ENCODE data around the gene NTF3.

NTF3 gene

DNA sequence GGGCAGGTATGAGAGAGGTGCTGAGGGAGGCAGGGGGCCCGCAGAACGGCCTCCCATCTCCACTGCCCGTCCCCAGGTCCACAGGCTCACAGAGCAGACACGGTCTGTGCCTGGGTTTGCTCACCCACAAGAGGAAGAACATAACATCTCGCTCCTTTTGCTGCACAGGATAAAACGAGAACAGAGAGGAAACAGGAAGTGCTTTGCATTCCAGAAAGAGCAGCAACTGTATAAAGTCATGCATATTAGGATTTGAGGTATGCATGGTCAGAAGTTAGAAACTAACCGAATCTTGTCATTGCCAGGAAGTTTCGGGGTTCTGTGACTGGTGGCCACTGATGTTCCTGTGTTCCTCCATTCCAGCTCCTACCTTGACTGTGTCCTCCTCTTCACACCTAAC lies 25.0 kb downstream of the NTF3 start:
- peak; percentile 73 for DNase-seq (ENCODE audit: low spot score)

DNA sequence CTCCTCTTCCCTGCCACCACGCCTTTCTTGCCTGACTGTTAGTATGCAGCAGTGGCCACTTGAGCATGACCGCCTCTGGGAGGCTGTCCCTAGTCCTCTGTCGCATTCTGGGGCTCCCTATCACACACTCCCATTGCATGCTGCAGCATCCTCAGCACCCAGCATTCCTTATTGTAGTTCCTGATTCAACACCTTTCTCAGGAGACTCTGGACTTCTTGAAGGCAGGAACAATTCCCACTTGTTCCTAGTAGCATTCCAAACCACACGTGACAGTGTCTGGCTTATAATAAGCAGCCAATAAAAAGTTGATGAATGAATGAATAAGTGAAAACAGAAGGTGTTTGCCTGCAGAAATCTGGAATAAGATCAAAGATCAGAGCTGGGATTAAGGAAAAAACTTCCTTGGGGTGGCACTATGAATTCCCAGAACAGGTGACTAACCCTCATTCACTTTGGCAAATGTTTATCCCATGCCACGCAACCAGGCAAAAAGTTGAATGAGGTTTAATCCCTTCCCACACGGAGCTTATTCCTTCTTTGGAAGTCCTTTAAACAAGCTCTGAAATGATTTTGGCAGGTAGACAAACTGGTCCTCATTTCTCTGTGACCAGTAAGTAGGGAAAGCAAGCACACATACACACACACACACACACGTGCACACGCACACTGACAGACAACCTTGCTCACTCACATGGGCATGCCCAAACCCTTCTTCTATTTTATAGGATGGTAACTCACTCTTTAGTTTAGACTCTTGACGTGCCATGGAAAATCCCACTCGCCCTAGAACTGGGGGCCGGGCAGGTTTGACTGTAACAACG lies 26.5 kb downstream of the NTF3 start:
- DNase-seq (ENCODE audit: low spot score) = no peak

DNA sequence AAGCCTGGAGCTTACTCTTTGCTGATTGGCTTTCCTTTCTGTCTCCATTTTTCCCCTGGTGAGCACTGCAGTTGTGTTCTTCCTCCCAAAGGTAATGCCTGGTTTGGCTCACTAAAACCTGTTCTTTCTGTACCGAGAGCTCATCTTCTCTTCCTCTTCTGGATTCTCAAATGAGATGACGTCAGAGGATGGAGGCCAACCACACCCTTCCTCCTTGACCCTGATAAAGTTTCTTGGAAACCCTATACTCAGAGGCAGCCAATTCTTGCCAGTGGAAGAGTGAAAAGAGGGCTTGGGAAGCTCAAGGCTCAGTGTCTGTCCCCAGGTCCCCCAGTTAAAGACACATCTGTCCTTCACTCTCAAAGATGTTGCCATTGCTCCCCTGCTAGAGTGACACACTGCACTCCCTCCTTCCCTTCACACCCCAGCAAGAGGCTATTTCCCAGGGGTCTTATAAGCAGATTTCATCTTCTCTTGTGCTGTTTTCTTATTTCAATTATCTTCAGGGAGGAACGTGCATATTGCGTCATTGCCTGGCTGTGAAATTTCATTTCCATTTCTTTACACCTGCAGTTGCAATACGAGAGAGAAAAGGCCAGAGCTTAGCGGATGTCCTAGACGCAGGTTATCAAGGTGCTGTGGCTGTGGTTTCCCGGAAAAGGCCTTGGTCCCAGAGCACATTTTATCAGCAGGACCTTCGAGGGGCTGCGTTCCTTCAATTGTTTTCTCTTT lies 27.3 kb downstream of the NTF3 start:
- DNase-seq (ENCODE audit: low spot score) = no peak

DNA sequence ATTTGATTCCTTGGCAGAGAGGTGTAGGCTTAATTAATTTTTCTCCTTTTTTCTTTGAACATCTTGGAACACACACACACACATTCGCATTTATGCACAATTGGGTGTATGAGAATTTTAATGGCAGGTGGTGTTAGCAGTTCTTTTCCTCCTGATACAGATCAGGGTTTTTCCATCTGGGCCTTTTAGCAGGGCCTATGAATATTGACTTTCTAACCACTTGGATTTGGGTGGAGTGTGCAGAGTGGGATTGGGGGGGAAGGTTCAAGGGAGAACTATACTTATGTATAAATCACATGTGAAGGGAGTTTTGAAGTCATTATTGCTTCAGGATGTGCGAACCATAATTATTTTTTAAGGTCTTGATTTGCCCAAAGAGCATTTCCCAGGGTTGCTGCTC lies 28.9 kb downstream of the NTF3 start:
- DNase-seq (ENCODE audit: low spot score) = no peak

DNA sequence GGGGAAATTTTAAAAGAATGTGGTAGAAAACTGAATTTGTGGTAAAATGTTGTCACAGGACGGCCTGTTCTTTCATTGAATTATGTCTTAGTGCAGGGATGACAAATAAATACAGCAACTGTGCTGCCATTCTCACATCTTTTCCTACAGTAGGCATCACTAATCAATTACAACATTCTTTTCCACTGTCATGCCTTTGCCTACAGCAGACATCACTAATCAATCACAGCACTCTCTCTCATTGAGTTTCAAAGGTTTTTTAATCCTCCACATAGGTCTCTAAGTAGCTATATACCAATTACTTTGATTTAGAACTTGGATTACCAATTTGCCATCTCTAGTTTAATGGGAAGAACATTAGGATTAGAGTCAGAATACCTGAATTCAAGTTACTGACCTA lies 30.1 kb downstream of the NTF3 start:
- DNase-seq (ENCODE audit: low spot score) = no peak

DNA sequence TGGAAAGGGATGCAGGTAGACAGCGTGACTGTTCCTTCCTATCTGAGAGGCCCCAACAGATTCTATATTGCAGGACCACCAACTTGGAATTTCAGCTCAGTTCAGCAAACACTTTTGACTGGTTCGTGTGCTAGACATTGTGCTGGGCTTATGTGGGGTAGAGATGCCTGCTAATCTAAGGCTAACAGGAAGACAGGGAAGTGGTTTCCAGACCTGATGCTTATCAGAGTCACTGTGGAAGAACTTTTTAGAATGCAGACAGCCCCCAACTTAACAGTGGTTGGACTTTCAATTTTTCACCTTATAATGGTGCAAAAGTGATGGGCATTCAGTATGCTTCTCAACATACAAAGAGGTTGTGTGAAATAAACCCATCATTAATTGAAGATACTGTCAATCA lies 32.2 kb downstream of the NTF3 start:
- no peak for DNase-seq (ENCODE audit: low spot score)

DNA sequence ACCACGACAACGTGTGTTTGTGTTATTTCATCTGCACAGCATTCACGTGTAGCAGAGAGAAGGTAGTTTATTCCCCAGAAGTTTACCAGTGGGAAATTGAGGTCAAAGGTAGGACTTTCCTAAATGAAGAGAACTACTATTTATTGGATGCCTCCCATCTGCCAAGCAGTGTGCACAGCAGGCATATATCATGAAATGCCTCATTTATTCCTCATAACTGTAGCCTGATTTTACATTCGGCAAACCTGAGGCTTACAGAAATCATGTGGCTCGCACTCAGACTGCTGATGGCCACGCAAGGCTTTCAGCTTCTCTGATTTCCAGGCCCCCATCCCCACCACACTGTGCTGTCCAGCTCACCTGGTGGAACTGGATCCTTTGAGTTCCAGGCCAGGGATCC lies 33.5 kb downstream of the NTF3 start:
- no peak for DNase-seq (ENCODE audit: low spot score)

DNA sequence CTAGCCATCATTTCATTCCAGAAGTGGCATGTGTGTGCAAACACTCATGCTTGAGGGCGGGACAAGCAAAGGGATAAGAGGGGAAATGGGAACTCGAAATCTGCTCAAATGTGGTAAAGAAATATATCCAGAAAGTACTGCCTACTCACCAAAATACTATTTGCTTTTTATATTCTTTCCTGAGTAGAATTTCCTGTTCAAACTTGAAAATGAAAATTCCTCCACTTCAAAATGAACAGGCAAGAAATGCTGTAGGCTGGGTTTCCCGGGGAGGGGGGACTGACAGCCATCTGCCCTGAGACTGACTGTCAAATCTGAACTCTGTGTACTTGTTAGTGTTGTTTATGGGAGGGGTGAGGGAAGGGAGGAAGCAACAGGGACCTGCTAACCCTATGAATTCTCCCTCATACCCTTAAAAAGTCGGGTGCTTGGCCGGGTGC lies 34.6 kb downstream of the NTF3 start:
- no peak for DNase-seq (ENCODE audit: low spot score)

DNA sequence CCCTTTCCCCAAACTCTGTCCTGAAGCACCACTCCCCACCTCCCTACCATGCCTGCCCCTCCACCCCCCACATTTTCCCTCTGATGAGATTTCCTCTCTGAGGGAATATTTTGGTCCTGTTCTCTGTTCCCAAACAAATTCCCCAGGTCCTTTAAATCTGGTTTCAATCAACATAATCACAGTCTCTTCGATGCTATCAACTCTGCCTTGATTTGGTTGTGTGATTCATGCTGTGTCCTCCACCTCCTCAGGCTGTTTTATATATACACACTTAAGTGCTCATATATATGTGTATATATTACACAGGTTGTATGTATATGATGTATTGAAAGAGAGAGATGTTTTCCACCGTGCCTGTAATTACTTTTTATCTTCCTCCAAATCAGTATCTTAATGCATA lies 36.0 kb downstream of the NTF3 start:
- no peak for DNase-seq (ENCODE audit: low spot score)

DNA sequence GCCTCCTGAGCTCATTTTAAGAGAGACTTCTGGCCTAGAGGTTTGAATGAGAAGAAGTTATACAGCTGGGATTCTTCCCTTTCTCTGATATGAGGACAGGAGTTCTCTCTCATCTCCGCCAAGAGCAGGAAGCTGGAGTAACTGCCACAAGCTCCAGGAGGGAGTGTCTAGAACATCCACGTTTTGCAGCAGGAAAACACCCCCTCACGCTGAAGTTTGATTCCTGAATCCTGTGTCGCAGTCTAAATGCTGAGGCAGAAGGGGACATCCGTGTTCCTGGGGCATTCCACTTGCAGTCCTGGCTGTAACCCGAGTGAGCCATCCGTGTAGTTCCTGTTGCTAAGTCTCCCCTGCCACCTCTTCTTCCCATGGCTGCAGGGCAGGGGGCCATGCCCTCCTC lies 38.3 kb downstream of the NTF3 start:
- DNase-seq (ENCODE audit: low spot score) = no peak

DNA sequence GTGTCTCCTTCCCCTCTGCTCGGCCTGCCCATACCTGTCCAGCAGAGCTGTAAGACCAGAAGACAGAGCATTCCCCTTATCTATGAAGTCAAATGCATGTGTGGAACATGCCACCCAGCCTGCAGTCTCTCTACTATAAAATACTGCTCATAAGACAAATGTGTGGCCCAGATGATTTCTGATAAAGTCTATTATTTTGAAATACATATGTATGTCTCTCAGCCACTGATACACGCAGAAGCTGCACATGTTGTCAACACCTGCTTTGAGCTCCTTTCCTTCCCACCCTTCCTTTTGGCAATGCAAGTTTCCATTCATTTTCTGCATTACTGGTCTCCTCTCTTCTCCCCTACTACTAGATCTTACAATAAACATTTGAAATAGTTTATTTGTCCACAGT lies 38.8 kb downstream of the NTF3 start:
- no peak for DNase-seq (ENCODE audit: low spot score)

DNA sequence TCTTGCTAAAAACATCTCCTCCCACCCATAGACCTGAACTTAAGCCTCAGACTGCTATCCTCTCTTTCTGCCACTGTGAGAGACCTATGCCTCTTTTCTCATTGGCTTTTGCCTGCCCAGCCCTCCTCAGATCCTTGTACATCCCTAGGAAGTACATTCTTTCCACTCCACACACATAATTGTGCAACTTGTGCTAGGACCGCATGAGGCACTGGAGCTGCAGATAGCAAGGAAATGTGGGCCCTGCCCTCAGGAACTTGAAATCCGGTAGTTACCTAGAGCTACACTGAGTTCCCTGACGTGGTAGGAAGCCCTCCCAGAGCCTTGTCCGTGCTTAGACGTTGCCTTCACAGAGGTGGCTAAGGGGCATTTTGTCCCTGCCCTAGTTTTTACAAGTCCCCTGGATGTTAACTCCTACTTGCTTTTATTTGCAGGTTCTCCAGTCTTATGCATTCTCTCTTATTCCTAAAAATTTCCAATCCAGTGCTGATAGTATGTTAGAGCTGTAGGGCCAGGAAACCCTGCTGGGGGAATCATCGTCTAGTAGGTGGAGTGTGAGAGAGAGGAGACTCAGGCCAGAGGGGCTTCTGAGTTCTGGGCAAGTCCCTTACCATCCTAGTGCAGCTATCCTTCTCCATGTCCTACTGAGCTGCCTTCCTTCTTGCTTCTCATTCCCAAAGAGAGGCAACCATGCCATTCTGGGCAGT lies 41.3 kb downstream of the NTF3 start:
- DNase-seq (ENCODE audit: low spot score) = peak; percentile 41

DNA sequence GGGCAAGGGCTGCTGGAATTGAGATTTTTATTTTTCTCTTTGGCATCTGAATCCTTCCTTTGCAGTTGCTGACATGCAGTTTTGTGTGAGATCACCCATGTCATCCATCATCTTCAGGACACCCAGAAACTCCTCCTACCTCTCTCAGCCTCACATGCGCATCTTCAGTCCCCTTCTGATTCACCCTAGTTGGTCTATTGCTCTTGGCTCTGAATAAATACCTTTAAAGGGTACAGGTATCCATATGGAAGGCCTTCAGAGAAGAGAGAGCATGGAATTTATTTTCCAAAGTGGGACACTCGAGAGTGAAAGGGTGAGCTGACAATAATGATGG lies 41.8 kb downstream of the NTF3 start:
- no peak for DNase-seq (ENCODE audit: low spot score)

DNA sequence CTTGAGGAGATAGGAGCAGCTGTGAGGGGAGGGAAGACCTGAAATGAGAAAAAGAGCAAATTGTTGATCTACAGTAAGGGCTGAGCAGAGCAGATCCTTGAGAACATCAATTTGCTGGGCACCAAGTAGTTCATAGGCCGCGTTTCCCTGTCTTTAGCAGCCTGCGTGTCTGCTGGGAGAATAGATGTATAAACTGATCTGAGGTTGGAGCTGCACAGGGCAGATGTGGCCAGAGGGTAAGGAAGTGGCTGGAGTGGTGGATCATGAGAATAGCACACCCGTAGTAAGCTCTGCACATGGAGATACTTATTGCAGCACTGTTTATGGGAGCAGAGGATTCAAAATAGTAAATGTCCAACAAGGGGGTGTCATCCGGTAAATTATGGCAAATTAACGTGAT lies 44.4 kb downstream of the NTF3 start:
- no peak for DNase-seq (ENCODE audit: low spot score)

DNA sequence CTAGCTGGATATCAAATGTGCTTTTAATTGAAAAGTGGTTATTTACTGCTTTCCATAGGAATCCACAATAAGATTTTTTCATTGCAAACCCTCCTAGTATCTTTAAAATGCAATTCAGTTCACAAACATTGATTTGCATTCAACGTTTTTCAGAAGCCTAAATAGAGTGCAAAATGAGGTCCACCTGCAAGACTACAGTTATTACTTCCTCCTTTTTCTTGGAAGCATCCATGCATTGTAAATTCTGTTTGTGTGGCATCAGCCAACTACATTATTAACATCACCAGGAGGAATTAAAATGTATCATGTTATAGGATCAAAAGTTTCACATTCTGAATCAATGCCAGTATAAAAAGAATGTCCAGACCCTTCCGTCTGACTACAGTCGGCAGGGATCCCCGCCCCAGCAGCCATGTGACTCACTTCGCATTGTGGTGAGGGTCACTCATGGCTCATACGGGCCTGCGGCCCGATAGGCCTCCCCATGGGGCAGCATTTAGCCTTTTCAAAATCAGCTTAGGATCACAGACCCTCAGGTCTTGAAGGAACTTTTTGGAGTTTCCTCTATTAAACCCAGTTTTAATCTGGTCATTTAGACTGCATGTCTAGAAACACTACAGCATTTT lies 46.3 kb downstream of the NTF3 start:
- DNase-seq (ENCODE audit: low spot score) = no peak

DNA sequence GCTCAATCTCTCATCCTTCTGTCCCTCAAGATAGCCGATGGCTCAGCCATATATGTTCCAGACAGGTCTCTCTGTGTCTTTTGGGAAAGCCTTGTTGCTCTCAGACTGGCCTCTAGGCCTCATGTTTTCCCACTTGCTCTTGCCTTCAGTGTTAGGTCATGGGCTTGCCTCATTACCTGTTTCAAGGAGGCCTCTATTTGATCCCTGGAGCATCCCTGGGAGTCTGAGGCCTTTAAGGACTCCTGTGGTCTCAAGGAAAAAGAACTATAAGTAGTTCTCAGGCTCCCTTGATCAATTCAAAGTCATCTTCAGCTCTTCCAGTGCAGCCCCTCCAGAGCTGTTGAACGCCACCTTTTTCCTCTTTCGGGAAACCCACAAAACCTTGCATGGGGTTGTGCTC lies 47.9 kb downstream of the NTF3 start:
- DNase-seq (ENCODE audit: low spot score) = no peak

DNA sequence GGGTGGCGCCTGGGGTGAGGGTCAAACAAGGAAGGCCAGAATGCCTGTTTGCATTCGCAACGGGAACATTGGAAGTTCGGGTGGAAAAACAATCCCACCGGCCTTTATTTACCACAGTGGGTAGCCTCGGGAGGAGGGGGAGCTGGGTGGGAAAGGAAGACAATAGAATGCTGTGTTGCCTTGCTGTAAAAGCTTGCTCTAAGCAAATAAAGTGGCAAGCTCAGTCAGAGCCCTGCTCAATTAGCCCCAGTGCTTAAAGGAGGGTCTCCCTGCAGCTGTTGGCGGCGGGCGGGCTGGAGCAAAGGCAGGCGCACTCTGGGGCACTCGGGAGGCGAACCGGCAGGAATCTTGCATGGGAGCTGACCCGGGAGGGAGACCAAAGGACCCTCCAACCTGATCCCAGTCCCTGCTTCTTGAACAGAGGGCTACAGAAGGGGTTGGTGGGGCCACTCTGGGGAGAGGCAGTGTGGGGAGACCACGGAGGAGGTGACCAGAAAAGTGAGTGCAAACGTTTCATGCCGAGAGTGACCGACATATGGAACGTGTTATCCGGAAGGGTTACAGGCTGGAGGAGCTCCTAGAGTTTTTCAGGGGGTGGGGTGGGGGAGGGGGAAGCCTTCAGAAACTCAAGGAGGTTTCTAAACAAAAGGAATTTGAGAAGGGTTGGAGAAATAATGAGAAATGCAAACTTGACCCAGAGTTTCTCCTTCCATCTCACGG lies 48.5 kb downstream of the NTF3 start:
- DNase-seq (ENCODE audit: low spot score) = peak; percentile 30

DNA sequence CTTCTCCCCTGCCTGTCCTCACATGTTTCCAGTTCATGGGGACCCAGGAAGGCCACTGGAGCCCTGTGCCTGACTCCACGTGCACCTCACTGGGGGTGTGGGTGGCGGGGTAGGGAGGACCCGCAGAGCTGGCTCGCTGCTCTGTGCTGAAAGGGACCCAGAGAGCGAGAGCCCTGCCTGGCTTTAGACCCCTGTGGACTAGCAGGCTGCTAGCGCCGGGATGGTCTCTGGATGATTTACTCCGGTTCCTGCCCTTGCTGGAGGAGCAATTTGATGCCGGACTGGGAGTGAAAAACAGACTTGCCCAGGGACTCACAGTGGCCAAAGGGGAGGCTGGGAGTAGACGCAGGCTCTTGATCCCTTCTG lies 49.0 kb downstream of the NTF3 start:
- DNase-seq (ENCODE audit: low spot score) = peak; percentile 22

DNA sequence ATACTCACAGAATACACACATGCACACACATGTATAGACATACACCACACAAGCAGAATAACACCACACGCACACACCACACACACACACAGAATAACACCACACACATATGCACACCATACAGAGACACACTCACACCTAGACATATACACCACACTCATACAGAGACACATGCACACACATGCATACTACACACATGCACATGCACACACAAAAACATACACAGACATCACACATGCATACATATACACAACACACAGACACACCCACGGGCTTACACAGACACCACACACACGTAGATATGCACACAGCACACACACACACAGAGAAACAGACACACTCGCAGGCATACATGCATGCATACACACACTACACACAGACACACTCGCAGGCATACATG lies 49.7 kb downstream of the NTF3 start:
- no peak for DNase-seq (ENCODE audit: low spot score)

DNA sequence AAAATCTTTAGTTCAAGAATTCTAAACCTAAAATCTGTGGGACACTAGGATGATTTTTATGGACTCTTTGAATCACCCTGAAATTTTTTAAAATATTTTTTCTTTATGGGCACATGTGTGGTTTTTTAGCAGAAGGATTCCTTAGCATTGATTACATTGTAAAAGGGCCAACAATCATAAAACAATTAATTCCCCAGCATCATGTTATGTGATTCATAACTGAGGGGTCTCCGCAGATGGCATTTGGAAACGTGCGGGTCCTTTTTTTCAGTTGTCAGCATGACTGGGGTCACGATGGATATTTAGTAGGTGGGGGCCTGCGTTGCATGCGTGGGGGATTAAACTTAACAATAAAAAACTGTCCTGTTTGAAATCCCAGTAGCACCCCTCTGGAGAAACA lies 52.5 kb downstream of the NTF3 start:
- DNase-seq (ENCODE audit: low spot score) = no peak

DNA sequence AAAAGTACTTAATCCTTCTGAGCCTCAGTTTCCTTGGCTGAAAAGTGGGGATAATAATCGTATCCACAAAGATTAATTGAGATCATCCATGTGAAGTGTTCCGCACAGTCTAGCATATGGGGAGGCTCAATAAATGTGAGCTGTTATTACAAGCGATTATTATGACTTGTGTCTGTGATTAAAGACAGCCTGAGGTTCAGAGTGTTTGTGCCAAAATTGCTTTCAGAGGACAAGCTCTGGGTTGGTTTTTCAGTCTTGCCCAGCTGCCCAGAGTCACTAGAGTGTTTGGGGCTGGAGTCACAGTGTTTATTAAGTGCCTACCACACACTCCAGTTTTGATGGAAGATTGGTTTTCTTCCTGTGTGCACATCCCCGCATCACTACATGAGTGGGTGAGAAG lies 53.5 kb downstream of the NTF3 start:
- no peak for DNase-seq (ENCODE audit: low spot score)

DNA sequence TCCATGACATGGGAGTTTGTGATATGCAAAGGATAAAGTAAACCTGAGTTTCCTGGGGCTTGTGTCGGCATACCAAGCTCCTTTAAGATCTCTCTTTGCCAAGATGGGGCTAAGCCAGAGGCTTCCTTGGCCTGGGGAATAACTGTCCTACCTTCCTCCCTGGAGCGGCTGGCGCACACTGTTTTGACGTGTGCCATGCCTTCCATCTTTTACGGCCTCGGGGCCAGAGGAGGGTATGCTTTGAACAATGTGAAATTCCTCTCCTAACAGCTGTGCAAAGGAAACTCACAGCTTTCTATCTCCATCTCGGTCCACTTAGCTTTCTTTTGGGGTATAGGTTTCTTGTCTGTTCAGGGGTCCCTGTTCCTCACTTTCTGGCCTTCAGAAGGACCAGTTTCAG lies 55.2 kb downstream of the NTF3 start:
- no peak for DNase-seq (ENCODE audit: low spot score)
